Fibroblast of lung (primary cell): ENCODE data around the gene CYP1A2. TPM values are rescaled to one million over a fixed set of nuclear protein-coding genes. Genes with fewer than 3 reads are reported as not detected.

Experiments used
- DNase-seq, 2 donors: peaks; one replicate each; pipeline versions ENCODE4 v3.0.0 to v3.0.0-alpha.2; 2010; ENCODE audit warnings: low read depth in 2 of 2
- H2AFZ ChIP-seq: 2 replicates; pipeline ENCODE4 v1.5.1; 2012; ENCODE audit warnings: low read length, control low read depth, inconsistent platforms
- H3K27ac ChIP-seq: 2 replicates; pipeline ENCODE4 v1.5.1; 2011; ENCODE audit warnings: low read length, control low read depth; ENCODE audit not compliant: insufficient read depth
- H3K27me3 ChIP-seq: 2 replicates; pipeline ENCODE4 v1.5.1; 2011; ENCODE audit warnings: mild to moderate bottlenecking, low read length; ENCODE audit not compliant: control insufficient read depth, insufficient read depth
- H3K36me3 ChIP-seq: 2 replicates; pipeline ENCODE4 v1.5.1; 2011; ENCODE audit warnings: low read length; ENCODE audit not compliant: control insufficient read depth, insufficient read depth
- H3K4me1 ChIP-seq: 2 replicates; pipeline ENCODE4 v1.5.1; 2011; ENCODE audit warnings: low read length; ENCODE audit not compliant: control insufficient read depth, insufficient read depth; ENCODE audit errors: extremely low read depth
- H3K4me2 ChIP-seq: 2 replicates; pipeline ENCODE4 v1.5.1; 2011; ENCODE audit warnings: low read length, control low read depth; ENCODE audit not compliant: insufficient read depth; ENCODE audit errors: extremely low read depth
- H3K4me3 ChIP-seq, 4 experiments: fragments of 200-600 bp in 1 of 4; sonication (generic) in 1 of 4; replicated peaks in 1 of 4; 2 replicates each; pipeline ENCODE4 v1.5.1; 2011 to 2016; ENCODE audit warnings: low read length in 4 of 4, low read depth in 3 of 4, mild to moderate bottlenecking in 3 of 4, control low read depth in 2 of 4, inconsistent platforms in 1 of 4, mixed read lengths in 1 of 4; ENCODE audit not compliant: insufficient read depth in 1 of 4; ENCODE audit errors: control extremely low read depth in 1 of 4
- H3K79me2 ChIP-seq: 2 replicates; pipeline ENCODE4 v1.5.1; 2012; ENCODE audit warnings: mild to moderate bottlenecking, low read length, inconsistent platforms; ENCODE audit not compliant: control insufficient read depth, insufficient read depth
- H3K9ac ChIP-seq: 2 replicates; pipeline ENCODE4 v1.5.1; 2011; ENCODE audit warnings: mild to moderate bottlenecking, low read length, control low read depth; ENCODE audit not compliant: insufficient read depth
- H3K9me3 ChIP-seq: 2 replicates; pipeline ENCODE4 v1.5.1; 2012; ENCODE audit warnings: low read depth, low read length; ENCODE audit not compliant: control insufficient read depth, insufficient read depth
- H4K20me1 ChIP-seq: 2 replicates; pipeline ENCODE4 v1.5.1; 2011; ENCODE audit warnings: low read length; ENCODE audit not compliant: control insufficient read depth, insufficient read depth; ENCODE audit errors: extremely low read depth
- CTCF ChIP-seq, 2 donors: IDR thresholded peaks in 1 of 2; conservative IDR thresholded peaks in 1 of 2; 1 replicate in 1 of 2; 2 replicates in 1 of 2; pipeline ENCODE4 v1.5.1; 2011 to 2012; ENCODE audit warnings: low read length in 2 of 2, control low read depth in 1 of 2, inconsistent platforms in 1 of 2, low read depth in 1 of 2, mild to moderate bottlenecking in 1 of 2
- EZH2 ChIP-seq: IDR thresholded peaks from 2 replicates; pipeline ENCODE4 v1.5.1; 2012; ENCODE audit warnings: low read length, control low read depth, mild to moderate bottlenecking; ENCODE audit errors: missing control alignments
- polyA plus RNA-seq, 2 donors: library from polyadenylated mRNA; depleted of rRNA in 1 of 2; stranded (reverse) in 1 of 2; unstranded in 1 of 2; fragments of >200 nt; gene quantifications; 2 replicates each; pipeline ENCODE4 v1.2.1, GENCODE V29; 2011 to 2012; ENCODE audit warnings: missing spikeins in 1 of 2
- total RNA-seq: library from RNA; depleted of rRNA; stranded (reverse); fragments of >200 nt; gene quantifications from 2 replicates; pipeline ENCODE4 v1.2.1, GENCODE V29; 2014

CYP1A2 gene
- total and polyA plus RNA-seq, 2 donors (not counting 1 experiment from before 2014, with no cell fraction given), result not detected

GRCh38 chr15:74767167-74768098 is 18.8 kb downstream of the CYP1A2 start:
- Histone ChIP-seq H3K27ac (no peak overlapping the region), H3K9ac (no peak overlapping the region), H3K9me3 (no peaks in the 10 kb centered on the region), H3K27me3 (peaks cover 2% of the 10 kb centered on the region), H2AFZ (no peak overlapping the region), H3K36me3 (no peaks in the 10 kb centered on the region), H3K79me2 (no peaks in the 10 kb centered on the region), H3K4me3 (no peak overlapping the region), H3K4me2 (no peak overlapping the region), H3K4me1 (no peaks in the 10 kb centered on the region), H4K20me1 (no peaks in the 10 kb centered on the region)
- TF ChIP-seq CTCF (conservative IDR thresholded peaks at IDR 0.05 in 1 of 2, IDR thresholded peaks at IDR 0.05 in 1 of 2; ENCODE audit: low read depth in 1 of 2, low read length in 2 of 2), result no peak
- TF ChIP-seq EZH2, result no peak
- no peak for DNase-seq

GRCh38 chr15:74768099-74768770 is 19.6 kb downstream of the CYP1A2 start:
- Histone ChIP-seq H3K79me2 (no peaks in the 10 kb centered on the region), H3K9me3 (no peaks in the 10 kb centered on the region), H2AFZ (no peak overlapping the region), H3K27ac (no peak overlapping the region), H3K36me3 (no peaks in the 10 kb centered on the region), H3K27me3 (peaks cover 2% of the 10 kb centered on the region), H3K4me2 (no peak overlapping the region), H3K4me3 (peak overlapping the region in 1 of 4 experiments; percentile 28), H4K20me1 (no peaks in the 10 kb centered on the region), H3K9ac (no peak overlapping the region), H3K4me1 (no peaks in the 10 kb centered on the region)
- no peak for DNase-seq
- TF ChIP-seq EZH2, result no peak
- no peak for TF ChIP-seq CTCF (conservative IDR thresholded peaks at IDR 0.05 in 1 of 2, IDR thresholded peaks at IDR 0.05 in 1 of 2; ENCODE audit: low read depth in 1 of 2, low read length in 2 of 2)

GRCh38 chr15:74768771-74769342 is 20.2 kb downstream of the CYP1A2 start:
- Histone ChIP-seq H3K27me3 (peaks cover 2% of the 10 kb centered on the region), H3K4me1 (no peaks in the 10 kb centered on the region), H3K79me2 (no peaks in the 10 kb centered on the region), H3K4me2 (no peak overlapping the region), H3K36me3 (no peaks in the 10 kb centered on the region), H3K27ac (no peak overlapping the region), H4K20me1 (no peaks in the 10 kb centered on the region), H3K9me3 (no peaks in the 10 kb centered on the region), H3K9ac (no peak overlapping the region), H3K4me3 (peak overlapping the region in 1 of 4 experiments; percentile 28), H2AFZ (no peak overlapping the region)
- TF ChIP-seq CTCF (conservative IDR thresholded peaks at IDR 0.05 in 1 of 2, IDR thresholded peaks at IDR 0.05 in 1 of 2; ENCODE audit: low read depth in 1 of 2, low read length in 2 of 2), result peak; percentile 62 to 69
- TF ChIP-seq EZH2, result no peak
- DNase-seq, result peak; percentile 29 to 52
